Subcutaneous abdominal adipose tissue (tissue), 5 donors: ENCODE measurements around the gene YOD1.

Experiments
- H3K27ac ChIP-seq: one replicate; pipeline ENCODE4 v1.7.0; 2013; ENCODE audit warnings: low read depth, mild to moderate bottlenecking, inconsistent platforms, low read length, moderate library complexity
- H3K27me3 ChIP-seq, 5 donors: one replicate each; pipeline ENCODE4 v1.7.0; 2013; ENCODE audit warnings: low read length in 5 of 5, inconsistent platforms in 1 of 5; ENCODE audit not compliant: control insufficient read depth in 5 of 5, insufficient read depth in 4 of 5
- H3K36me3 ChIP-seq, 5 donors: one replicate each; pipeline ENCODE4 v1.7.0; 2013; ENCODE audit warnings: low read length in 5 of 5; ENCODE audit not compliant: control insufficient read depth in 5 of 5, insufficient read depth in 5 of 5
- H3K4me1 ChIP-seq, 5 donors: one replicate each; pipeline ENCODE4 v1.7.0; 2013; ENCODE audit warnings: low read length in 5 of 5, mild to moderate bottlenecking in 3 of 5, moderate library complexity in 1 of 5; ENCODE audit not compliant: control insufficient read depth in 5 of 5, insufficient read depth in 5 of 5
- H3K4me3 ChIP-seq, 5 donors: one replicate each; pipeline ENCODE4 v1.7.0; 2013; ENCODE audit warnings: low read length in 5 of 5, low read depth in 1 of 5
- H3K9ac ChIP-seq, 5 donors: one replicate each; pipeline ENCODE4 v1.7.0; 2013; ENCODE audit warnings: low read length in 5 of 5, mild to moderate bottlenecking in 4 of 5, moderate library complexity in 3 of 5
- H3K9me3 ChIP-seq, 5 donors: one replicate each; pipeline ENCODE4 v1.7.0; 2013; ENCODE audit warnings: low read length in 5 of 5; ENCODE audit not compliant: control insufficient read depth in 5 of 5
- donor health status: healthy.
- donor health status: healthy.
- donor health status: healthy.
- donor health status: healthy.
- donor health status: healthy.

YOD1 gene

GRCh38 chr1:207051191-207051943 is at the start of gene YOD1:
TSS of gene YOD1 (minus strand) at chr1:207051208. CDS start at chr1:207051030, 178 bp downstream.
- peak within 1 kb of the TSS; percentile 90 to 99 (median 93) for H3K9ac ChIP-seq
- no peaks in the 10 kb centered on the region for H3K27me3 ChIP-seq

GRCh38 chr1:207097871-207098324 is 46.9 kb upstream of the YOD1 start:
- Histone ChIP-seq H3K9me3 (no peaks in the 10 kb centered on the region), H3K4me1 (no peaks in the 10 kb centered on the region), H3K4me3 (no peak overlapping the region), H3K27me3 (no peaks in the 10 kb centered on the region), H3K36me3 (no peaks in the 10 kb centered on the region), H3K9ac (no peak overlapping the region), H3K27ac (no peak overlapping the region)

More at GRCh38 chr1:207051191-207051943, at the start of gene YOD1:
- Histone ChIP-seq H3K36me3 (peaks cover 14 to 21% (median 15%) of the 10 kb centered on the region in 5 donors), H3K4me3 (peak within 1 kb of the TSS; percentile 95 to 99 (median 96)), H3K27ac (peak within 1 kb of the TSS; percentile 87), H3K9me3 (no peaks in the 10 kb centered on the region), H3K4me1 (peaks cover 6 to 50% (median 36%) of the 10 kb centered on the region in 5 donors)

DNA sequence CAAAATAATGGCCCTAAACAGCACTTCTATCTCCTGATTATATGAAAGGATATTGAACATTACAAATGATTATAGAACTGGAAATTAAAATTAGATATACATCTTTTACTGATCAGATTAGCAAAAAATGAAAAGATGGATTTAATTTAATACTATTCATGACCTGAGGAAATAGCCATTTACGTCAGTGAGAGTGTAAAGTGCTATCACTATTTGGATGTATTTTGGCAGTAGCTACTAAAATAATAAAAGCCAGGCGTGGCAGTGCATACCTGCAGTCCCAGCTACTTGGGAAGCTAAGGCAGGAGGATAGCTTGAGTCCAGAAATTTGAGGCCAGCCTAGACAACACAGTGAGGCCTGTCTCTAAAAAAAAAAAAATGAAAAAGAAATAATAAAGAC is 42.9 kb upstream of the YOD1 start:
- Histone ChIP-seq H3K27me3 (no peaks in the 10 kb centered on the region), H3K36me3 (no peaks in the 10 kb centered on the region), H3K27ac (no peak overlapping the region), H3K9ac (no peak overlapping the region), H3K4me1 (peaks cover 0 to 3% (median 0%) of the 10 kb centered on the region in 5 donors), H3K9me3 (no peaks in the 10 kb centered on the region), H3K4me3 (no peak overlapping the region)

DNA sequence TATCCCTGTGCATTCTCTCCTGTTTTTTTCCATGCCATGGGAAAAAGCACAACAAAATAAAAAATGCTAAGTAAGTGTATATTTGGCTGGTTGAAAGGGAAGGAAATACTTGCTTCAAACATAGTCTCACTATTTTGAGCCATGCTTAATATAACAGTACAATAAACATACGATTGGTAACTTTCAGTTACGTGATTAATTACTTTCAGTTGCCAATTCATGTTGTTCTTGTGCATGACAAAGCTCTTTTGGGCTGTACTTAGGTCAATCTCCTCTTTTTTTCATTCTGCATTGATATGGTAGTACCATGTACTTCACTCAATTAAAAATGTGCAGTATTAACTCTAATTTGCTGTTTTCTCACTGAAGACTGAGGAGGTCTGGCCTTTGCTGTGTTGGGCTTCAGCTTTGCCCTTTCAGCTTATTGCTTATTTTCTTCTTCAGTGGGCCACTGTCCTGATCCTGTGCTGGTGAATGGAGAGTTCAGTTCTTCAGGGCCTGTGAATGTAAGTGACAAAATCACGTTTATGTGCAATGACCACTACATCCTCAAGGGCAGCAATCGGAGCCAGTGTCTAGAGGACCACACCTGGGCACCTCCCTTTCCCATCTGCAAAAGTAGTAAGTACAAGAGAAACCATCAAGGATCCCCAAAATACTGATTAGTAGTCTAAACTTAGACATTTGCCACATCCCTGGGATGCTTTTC is 40.3 kb upstream of the YOD1 start:
- Histone ChIP-seq H3K9me3 (no peaks in the 10 kb centered on the region), H3K27me3 (no peaks in the 10 kb centered on the region), H3K4me1 (peaks cover 0 to 3% (median 0%) of the 10 kb centered on the region in 5 donors), H3K4me3 (no peak overlapping the region), H3K36me3 (no peaks in the 10 kb centered on the region), H3K27ac (no peak overlapping the region), H3K9ac (no peak overlapping the region)

DNA sequence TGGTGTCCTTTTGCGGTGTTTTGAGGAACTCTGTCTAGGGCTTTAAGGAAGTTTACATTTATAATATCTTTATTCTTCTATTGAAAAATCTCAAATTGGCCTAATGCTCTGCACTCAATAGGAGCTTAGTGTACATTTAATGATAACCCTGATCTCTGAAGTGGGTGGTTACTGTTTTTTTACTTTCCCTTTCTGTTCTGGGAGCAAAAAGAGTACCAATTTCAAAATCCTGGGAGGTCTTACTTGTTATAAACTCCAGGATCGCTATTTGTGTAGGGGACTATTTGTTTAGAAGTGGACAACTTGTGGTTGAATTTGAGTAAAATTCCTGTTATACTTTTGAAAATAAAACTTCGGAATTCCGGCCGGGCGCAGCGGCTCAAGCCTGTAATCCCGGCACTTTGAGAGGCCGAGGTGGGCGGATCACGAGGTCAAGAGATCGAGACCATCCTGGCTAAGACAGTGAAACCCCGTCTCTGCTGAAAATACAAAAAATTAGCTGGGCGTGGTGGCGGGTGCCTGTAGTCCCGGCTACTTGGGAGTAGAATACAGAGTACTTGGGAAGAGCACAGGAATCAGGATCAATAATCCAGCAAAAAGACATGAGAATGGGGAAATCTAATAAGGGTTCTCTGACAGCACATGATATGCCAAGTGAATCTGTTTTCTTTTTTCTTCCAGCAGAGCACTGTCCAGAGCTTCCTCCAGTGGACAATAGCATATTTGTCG is 38.8 kb upstream of the YOD1 start:
- H3K9ac ChIP-seq, result no peak overlapping the region
- no peak overlapping the region for H3K27ac ChIP-seq
- H3K27me3 ChIP-seq, result no peaks in the 10 kb centered on the region
- H3K36me3 ChIP-seq, result no peaks in the 10 kb centered on the region
- H3K4me3 ChIP-seq, result peak overlapping the region in 1 of 5 donors; percentile 16
- no peaks in the 10 kb centered on the region for H3K9me3 ChIP-seq
- peaks cover 0 to 3% (median 0%) of the 10 kb centered on the region in 5 donors for H3K4me1 ChIP-seq

DNA sequence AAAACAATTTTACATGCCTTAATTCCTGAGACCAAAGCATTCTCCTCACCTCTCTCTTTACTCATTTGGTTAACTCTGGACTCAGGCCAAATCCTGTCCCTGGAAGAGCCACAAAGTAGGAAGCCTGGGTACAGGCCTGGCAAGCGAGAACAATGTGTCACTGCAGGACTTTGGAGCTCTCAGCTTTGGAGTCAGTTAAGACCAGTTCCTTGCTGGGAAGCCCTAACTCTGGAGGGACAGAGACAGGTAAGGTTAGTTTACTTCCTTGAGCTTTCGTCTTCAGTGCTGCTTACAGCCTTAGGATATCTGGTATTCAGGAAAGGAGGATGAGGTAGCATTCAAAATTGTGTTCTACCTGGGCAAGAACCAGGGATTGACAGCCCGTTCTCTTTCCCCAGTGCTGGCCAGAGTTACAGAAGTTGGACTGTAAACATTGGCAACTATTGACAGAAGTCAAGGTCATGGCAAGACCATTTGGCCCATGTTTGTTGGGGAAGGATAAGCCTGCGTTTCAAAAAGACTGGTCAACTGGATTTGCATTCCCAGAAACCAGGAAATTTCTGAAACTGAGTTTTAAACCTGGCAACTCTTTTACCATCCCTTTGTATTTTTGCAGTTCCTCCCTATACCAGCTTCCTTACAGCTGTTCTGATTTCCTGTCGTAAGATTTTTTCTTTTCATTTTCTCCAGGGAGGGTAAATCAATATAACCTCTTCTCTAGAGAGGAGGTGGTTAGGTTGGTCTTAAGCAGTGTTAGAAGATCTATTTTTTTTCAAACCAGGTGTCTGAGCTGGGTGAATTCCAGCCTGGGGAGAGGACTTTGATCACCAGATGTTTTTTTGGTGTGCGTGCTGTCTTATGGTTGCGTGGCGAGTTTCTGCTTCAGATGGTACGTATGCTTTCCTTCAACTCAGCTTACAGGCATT is 38.0 kb upstream of the YOD1 start, which contains the start of gene C4BPB:
TSS of gene C4BPB (plus strand) at position 160 of the 926 bp plus-strand sequence. CDS start at position 832, 672 bp downstream.
- Histone ChIP-seq H3K9me3 (no peaks in the 10 kb centered on the region), H3K4me3 (peak within 1 kb of the TSS in 2 of 5 donors; percentile 16 to 17), H3K36me3 (no peaks in the 10 kb centered on the region), H3K27me3 (no peaks in the 10 kb centered on the region), H3K27ac (no peak within 1 kb of the TSS), H3K4me1 (peaks cover 0 to 3% (median 0%) of the 10 kb centered on the region in 5 donors), H3K9ac (no peak within 1 kb of the TSS)

- no peak overlapping the region for H3K4me3 ChIP-seq
- peaks cover 0 to 3% (median 0%) of the 10 kb centered on the region in 5 donors for H3K4me1 ChIP-seq
- H3K27ac ChIP-seq, result no peak overlapping the region
- no peaks in the 10 kb centered on the region for H3K36me3 ChIP-seq
- H3K27me3 ChIP-seq, result no peaks in the 10 kb centered on the region
- H3K9me3 ChIP-seq, result no peaks in the 10 kb centered on the region
- H3K9ac ChIP-seq, result no peak overlapping the region
These were observed 37.2 kb upstream of the YOD1 start for GRCh38 chr1:207088161-207088560.

GRCh38 chr1:207085887-207086286 is 34.9 kb upstream of the YOD1 start:
- no peaks in the 10 kb centered on the region for H3K9me3 ChIP-seq
- no peaks in the 10 kb centered on the region for H3K27me3 ChIP-seq
- H3K36me3 ChIP-seq, result no peaks in the 10 kb centered on the region
- H3K27ac ChIP-seq, result no peak overlapping the region
- H3K9ac ChIP-seq, result no peak overlapping the region
- no peak overlapping the region for H3K4me3 ChIP-seq
- H3K4me1 ChIP-seq, result no peaks in the 10 kb centered on the region

DNA sequence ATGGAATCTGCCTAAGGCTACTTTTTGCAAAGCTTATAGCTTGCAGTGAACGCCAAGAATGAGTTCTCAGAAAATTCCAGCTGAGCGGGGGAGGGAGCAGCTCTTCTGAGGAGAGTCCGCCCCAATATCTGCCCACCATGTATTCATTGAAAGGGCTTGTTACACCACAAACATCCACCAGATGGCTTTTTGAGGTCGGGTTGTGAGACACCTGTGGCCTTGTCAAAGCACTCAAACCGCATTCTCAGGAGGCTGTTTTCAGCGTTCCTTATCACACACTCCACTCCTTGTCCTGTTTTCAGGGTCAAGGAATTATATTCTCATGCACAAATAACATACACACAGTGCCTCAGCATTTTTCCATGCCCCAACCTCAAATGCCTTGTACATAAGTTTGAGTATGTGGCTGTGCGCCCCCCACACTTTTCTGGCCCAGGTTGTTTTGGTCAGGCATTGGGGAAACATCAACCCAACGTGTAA is 33.7 kb upstream of the YOD1 start:
- no peak overlapping the region for H3K9ac ChIP-seq
- peaks cover 0 to 2% (median 0%) of the 10 kb centered on the region in 5 donors for H3K36me3 ChIP-seq
- H3K27me3 ChIP-seq, result no peaks in the 10 kb centered on the region
- H3K4me1 ChIP-seq, result no peaks in the 10 kb centered on the region
- no peak overlapping the region for H3K4me3 ChIP-seq
- no peaks in the 10 kb centered on the region for H3K9me3 ChIP-seq
- H3K27ac ChIP-seq, result no peak overlapping the region
